IMR-90 (cell line): ENCODE results near the gene ETFA. TPM values are rescaled to one million over a fixed set of nuclear protein-coding genes. Genes with fewer than 3 reads are reported as not detected.
A peak's percentile ranks its signal among the peaks of the same experiment; 100 is the strongest.

Experiments used
- ATAC-seq: fragments of 200-7000 bp; cut with Tn5 transposase; 2 replicates; pipeline ENCODE4 v1.9.1; 2020; ENCODE audit warnings: low read depth, mild to moderate bottlenecking, moderate library complexity
- BruUV-seq: library from RNA; stranded (reverse); fragments of 400-500 nt; replicated peaks from 2 replicates; lab custom pipeline; 2021; lab: Mats Ljungman, UMichigan
- CTCF ChIA-PET: fragments of 300-600 bp; formaldehyde crosslinking; extraction: SDS; loops from one replicate; lab custom pipeline; 2021; ENCODE audit warnings: antibody characterized with exemption; lab: Yijun Ruan, JAX
- POLR2A ChIA-PET: fragments of 300-600 bp; sonication (Branson Sonifier 250); formaldehyde crosslinking; loops from one replicate; lab custom pipeline; 2022; ENCODE audit warnings: antibody characterized with exemption; ENCODE audit not compliant: unreplicated experiment; lab: Charles Lee
- DNase-seq: peaks from one replicate; pipeline ENCODE4 v3.0.0; 2013
- H2AFZ ChIP-seq: replicated peaks from 2 replicates; pipeline ENCODE3; 2013; ENCODE audit warnings: low read length, mild to moderate bottlenecking; ENCODE audit not compliant: poor library complexity
- H2AK5ac ChIP-seq: 2 replicates; pipeline ENCODE4 v1.6.1; 2013; ENCODE audit warnings: low read depth, low read length, inconsistent platforms
- H2AK9ac ChIP-seq: replicated peaks from 2 replicates; pipeline ENCODE3; 2013; ENCODE audit warnings: mild to moderate bottlenecking, low read depth, low read length, moderate library complexity; ENCODE audit not compliant: poor library complexity
- H2BK120ac ChIP-seq: 2 replicates; pipeline ENCODE4 v1.6.1; 2013; ENCODE audit warnings: low read depth, low read length, inconsistent platforms
- H2BK15ac ChIP-seq: 3 replicates; pipeline ENCODE4 v1.6.1; 2013; ENCODE audit warnings: low read depth, low read length, inconsistent platforms
- H2BK20ac ChIP-seq: 2 replicates; pipeline ENCODE4 v1.6.1; 2013; ENCODE audit warnings: low read depth, mild to moderate bottlenecking, inconsistent platforms, low read length, moderate library complexity
- H2BK5ac ChIP-seq: 2 replicates; pipeline ENCODE4 v1.6.1; 2013; ENCODE audit warnings: mild to moderate bottlenecking, low read depth, low read length, inconsistent platforms; ENCODE audit not compliant: poor library complexity, severe bottlenecking
- H3K14ac ChIP-seq: replicated peaks from 2 replicates; pipeline ENCODE4 v1.6.1; 2013; ENCODE audit warnings: low read depth, low read length, inconsistent platforms
- H3K18ac ChIP-seq: 2 replicates; pipeline ENCODE4 v1.6.1; 2013; ENCODE audit warnings: low read depth, low read length, control low read depth
- H3K23ac ChIP-seq: 2 replicates; pipeline ENCODE4 v1.6.1; 2013; ENCODE audit warnings: low read depth, low read length, inconsistent platforms
- H3K27ac ChIP-seq: 2 replicates; pipeline ENCODE4 v1.5.1; 2013; ENCODE audit warnings: mild to moderate bottlenecking, control low read depth, low read length; ENCODE audit not compliant: insufficient read depth
- H3K27me3 ChIP-seq: 2 replicates; pipeline ENCODE4 v1.6.1; 2013; ENCODE audit warnings: low read length; ENCODE audit not compliant: control insufficient read depth, insufficient read depth
- H3K36me3 ChIP-seq: 2 replicates; pipeline ENCODE4 v1.6.1; 2013; ENCODE audit warnings: low read length, mixed read lengths; ENCODE audit not compliant: control insufficient read depth, insufficient read depth
- H3K4ac ChIP-seq: 2 replicates; pipeline ENCODE4 v1.6.1; 2013; ENCODE audit warnings: low read depth, low read length, inconsistent platforms
- H3K4me1 ChIP-seq: 2 replicates; pipeline ENCODE4 v1.6.1; 2013; ENCODE audit warnings: low read length, mixed read lengths; ENCODE audit not compliant: control insufficient read depth, insufficient read depth
- H3K4me2 ChIP-seq: 2 replicates; pipeline ENCODE4 v1.6.1; 2013; ENCODE audit warnings: low read depth, mild to moderate bottlenecking, control low read depth, low read length, moderate library complexity
- H3K4me3 ChIP-seq: 2 replicates; pipeline ENCODE4 v1.5.1; 2013; ENCODE audit warnings: low read depth, mild to moderate bottlenecking, control low read depth, low read length, moderate library complexity; ENCODE audit not compliant: insufficient read depth
- H3K56ac ChIP-seq: 2 replicates; pipeline ENCODE4 v1.6.1; 2013; ENCODE audit warnings: low read length, inconsistent platforms; ENCODE audit not compliant: insufficient read depth; ENCODE audit errors: extremely low read depth
- H3K79me1 ChIP-seq, 2 experiments: 2 replicates each; pipeline ENCODE4 v1.6.1; 2013; ENCODE audit warnings: low read length in 2 of 2, inconsistent platforms in 1 of 2, low read depth in 1 of 2
- H3K9ac ChIP-seq: 2 replicates; pipeline ENCODE4 v1.6.1; 2013; ENCODE audit warnings: low read depth, low read length, control low read depth
- H3K9me1 ChIP-seq: 2 replicates; pipeline ENCODE4 v1.6.1; 2013; ENCODE audit warnings: low read length, inconsistent platforms; ENCODE audit not compliant: insufficient read depth
- H3K9me3 ChIP-seq: 2 replicates; pipeline ENCODE4 v1.6.1; 2013; ENCODE audit warnings: low read length; ENCODE audit not compliant: control insufficient read depth, insufficient read depth
- H4K20me1 ChIP-seq: 2 replicates; pipeline ENCODE4 v1.6.1; 2013; ENCODE audit warnings: low read length, inconsistent platforms; ENCODE audit not compliant: insufficient read depth
- H4K5ac ChIP-seq: 2 replicates; pipeline ENCODE4 v1.6.1; 2013; ENCODE audit warnings: mild to moderate bottlenecking, low read depth, low read length, control low read depth
- H4K8ac ChIP-seq, 2 experiments: 2 replicates each; pipeline ENCODE4 v1.6.1; 2013; ENCODE audit warnings: low read depth in 2 of 2, low read length in 2 of 2, control low read depth in 1 of 2, inconsistent platforms in 1 of 2
- H4K91ac ChIP-seq: 2 replicates; pipeline ENCODE4 v1.6.1; 2013; ENCODE audit warnings: low read depth, low read length, inconsistent platforms; ENCODE audit not compliant: insufficient read depth
- BHLHE40 ChIP-seq: fragments of 150-350 bp; IDR thresholded peaks from 2 replicates; pipeline ENCODE4 v1.6.1; 2016; ENCODE audit warnings: mild to moderate bottlenecking, low read depth, low read length
- CHD1 ChIP-seq: IDR thresholded peaks from 2 replicates; pipeline ENCODE4 v1.6.1; 2012; ENCODE audit warnings: low read depth, low read length, improper control_type of control experiment
- CTCF ChIP-seq: conservative IDR thresholded peaks from 2 replicates; pipeline ENCODE4 v1.5.1; 2012; ENCODE audit warnings: mild to moderate bottlenecking, low read depth, low read length, improper control_type of control experiment
- ELK1 ChIP-seq: fragments of 150-350 bp; IDR thresholded peaks from 2 replicates; pipeline ENCODE4 v1.6.1; 2016; ENCODE audit warnings: low read depth, mild to moderate bottlenecking, low read length, moderate library complexity, borderline replicate concordance
- MAFK ChIP-seq: IDR thresholded peaks from 2 replicates; pipeline ENCODE4 v1.6.1; 2012; ENCODE audit warnings: low read depth, low read length, improper control_type of control experiment
- MAZ ChIP-seq: IDR thresholded peaks from 2 replicates; pipeline ENCODE4 v1.6.1; 2012; ENCODE audit warnings: low read depth, mild to moderate bottlenecking, low read length, improper control_type of control experiment, moderate library complexity, borderline replicate concordance
- MXI1 ChIP-seq: IDR thresholded peaks from 2 replicates; pipeline ENCODE4 v1.6.1; 2012; ENCODE audit warnings: low read depth, mild to moderate bottlenecking, low read length, moderate library complexity, borderline replicate concordance
- NFE2L2 ChIP-seq: fragments of 150-350 bp; IDR thresholded peaks from 2 replicates; pipeline ENCODE4 v1.6.1; 2016; ENCODE audit warnings: low read depth, mild to moderate bottlenecking, low read length
- POLR2A ChIP-seq: IDR thresholded peaks from 2 replicates; pipeline ENCODE4 v1.6.1; 2012; ENCODE audit warnings: mild to moderate bottlenecking, low read depth, low read length
- RAD21 ChIP-seq: IDR thresholded peaks from 2 replicates; pipeline ENCODE4 v1.6.1; 2012; ENCODE audit warnings: low read length, improper control_type of control experiment
- RCOR1 ChIP-seq: IDR thresholded peaks from 2 replicates; pipeline ENCODE4 v1.6.1; 2012; ENCODE audit warnings: mild to moderate bottlenecking, low read length, improper control_type of control experiment; ENCODE audit not compliant: insufficient replicate concordance
- RFX5 ChIP-seq: IDR thresholded peaks from 2 replicates; pipeline ENCODE4 v1.8.0; 2012; ENCODE audit warnings: low read depth, mild to moderate bottlenecking, low read length, moderate library complexity
- SMC3 ChIP-seq: fragments of 150-350 bp; IDR thresholded peaks from 2 replicates; pipeline ENCODE4 v1.6.1; 2016; ENCODE audit warnings: low read depth, mild to moderate bottlenecking, antibody characterized with exemption, low read length, moderate library complexity
- USF2 ChIP-seq: fragments of 150-350 bp; IDR thresholded peaks from 2 replicates; pipeline ENCODE4 v1.6.1; 2017; ENCODE audit warnings: mild to moderate bottlenecking, antibody characterized with exemption, low read length, low read depth
- WGBS, 2 experiments: methylation state at CpG; one replicate each; pipeline versions ENCODE4 v1.1.5 to v1.1.7; 2013; ENCODE audit warnings: missing lambda C conversion rate in 2 of 2; ENCODE audit not compliant: insufficient read length in 1 of 2; ENCODE audit errors: extremely low coverage in 2 of 2; 5-methylcytosine and 5-hydroxymethylcytosine counted together
- dilution Hi-C: fragments of 300-500 bp; cut with HindIII; formaldehyde crosslinking; loops from one replicate; pipeline ENCODE4 v1.14.3; 2018; ENCODE audit warnings: low sequenced_read_pairs; ENCODE audit not compliant: unreplicated experiment
- in situ Hi-C: fragments of 300-500 bp; cut with MboI; formaldehyde crosslinking; loops from 3 replicates; pipeline ENCODE4 v1.14.3; 2019; ENCODE audit warnings: low sequenced_read_pairs, inconsistent platforms, mixed read lengths
- intact Hi-C: fragments of 100-400 bp; cut with micrococcal nuclease; formaldehyde crosslinking; loops from 2 replicates; pipeline ENCODE4 v1.10.0; 2022
- polyA plus RNA-seq, 3 experiments: library from polyadenylated mRNA; depleted of rRNA; stranded (reverse); fragments of >200 nt; gene quantifications; 2 replicates each; pipeline ENCODE4 v1.2.3, GENCODE V29; 2012; ENCODE audit warnings: low replicate concordance in 1 of 3
- total RNA-seq: library from RNA; depleted of rRNA; stranded (reverse); fragments of >200 nt; gene quantifications from 2 replicates; pipeline ENCODE4 v1.2.3, GENCODE V29; 2012

ETFA gene
- total and polyA plus RNA-seq, 2 of the 4 experiments (the other 2 are of a cell fraction) = 115 to 172 TPM

GRCh38 chr15:76327191-76328105, 16.2 kb upstream of the ETFA start:
- Histone ChIP-seq H2AK5ac (no peak overlapping the region), H3K4ac (no peak overlapping the region), H3K23ac (no peak overlapping the region), H3K9me3 (no peaks in the 10 kb centered on the region), H2BK15ac (no peak overlapping the region), H3K18ac (no peak overlapping the region), H2AK9ac (no peak overlapping the region), H2BK120ac (no peak overlapping the region), H3K4me2 (no peak overlapping the region), H4K5ac (no peak overlapping the region), H3K36me3 (no peaks in the 10 kb centered on the region), H4K91ac (no peak overlapping the region), H4K20me1 (no peaks in the 10 kb centered on the region), H3K27ac (no peak overlapping the region), H2BK5ac (no peak overlapping the region), H3K79me1 (no peaks in the 10 kb centered on the region), H4K8ac (no peak overlapping the region), H3K9ac (no peak overlapping the region), H3K14ac (no peak overlapping the region), H3K56ac (no peak overlapping the region), H2AFZ (no peak overlapping the region), H3K9me1 (peaks cover 3% of the 10 kb centered on the region; the same call in 1 of the 2 replicates), H3K4me1 (peaks cover 5% of the 10 kb centered on the region; the same call in 1 of the 2 replicates), H3K27me3 (peaks cover 15% of the 10 kb centered on the region), H2BK20ac (no peak overlapping the region), H3K4me3 (no peak overlapping the region)
- ATAC-seq (peak; percentile 79), DNase-seq (peak; percentile 70)
- WGBS, 2 experiments = 10% methylated on average over 3 of the region's 8 CpGs; no CpG with 5 or more reads in 1 of the 2 experiments
- in situ Hi-C loops (no loop called here), intact Hi-C loops (no loop called here), dilution Hi-C loops (no loop called here)
- no TSS peak for BruUV-seq
- ChIA-PET CTCF (interaction anchor here (0.6 kb wide), 1 partner anchor 96 kb away, joined by 3 read pairs; no protein-coding TSS in a partner anchor), POLR2A (no interaction called here)
- no peak for TF ChIP-seq POLR2A
- TF ChIP-seq CTCF = no peak
- TF ChIP-seq BHLHE40 = no peak
- no peak for TF ChIP-seq ELK1
- no peak for TF ChIP-seq NFE2L2
- no peak for TF ChIP-seq RAD21
- TF ChIP-seq MAZ = no peak
- TF ChIP-seq MXI1 = no peak
- no peak for TF ChIP-seq RCOR1
- TF ChIP-seq MAFK = no peak
- no peak for TF ChIP-seq SMC3
- TF ChIP-seq RFX5 = no peak
- no peak for TF ChIP-seq USF2
- no peak for TF ChIP-seq CHD1
